Measurements from ENCODE around the gene DUSP8. TPM values are rescaled to one million over a fixed set of nuclear protein-coding genes. Genes with fewer than 3 reads are reported as not detected.

DUSP8 gene
- total and polyA plus RNA-seq, 9 of the 15 experiments (the other 6 are each of a cell fraction or from before 2014, with no cell fraction given), result 0.14 to 2.0 (median 0.86) TPM; not detected in 2

- in situ Hi-C loops (cut with MboI) (no loop called here), intact Hi-C loops (cut with micrococcal nuclease) (no loop called here)
- WGBS (ENCODE audit: insufficient coverage, low coverage, missing lambda C conversion rate), result 11% methylated on average over 14 of the region's 14 CpGs
- H3K79me2 ChIP-seq (ENCODE audit: control insufficient read depth, insufficient read depth, low read length), result no peaks in the 10 kb centered on the region
- ATAC-seq (no peak), DNase-seq (ENCODE audit: extremely low read depth in 1 of 4, low spot score in 3 of 4) (no peak), FAIRE-seq (no peak)
- BruUV-seq (replicated peaks), result no TSS peak
- H2AFZ ChIP-seq (ENCODE audit: low read depth, low read length), result no peak overlapping the region
- H4K20me1 ChIP-seq (replicated peaks; ENCODE audit: control insufficient read depth, insufficient read depth, low read length), result peaks cover 43% of the 10 kb centered on the region
- no peak overlapping the region for H3K4me3 ChIP-seq
- H3K36me3 ChIP-seq (ENCODE audit: control insufficient read depth, insufficient read depth, low read length), result no peaks in the 10 kb centered on the region
- peaks cover 0 to 67% of the 10 kb centered on the region in 2 experiments; a peak in 3 of 5 replicates for H3K4me1 ChIP-seq (replicated peaks in 1 of 2; ENCODE audit: control insufficient read depth in 2 of 2, insufficient read depth in 2 of 2, low read length in 2 of 2)
- peaks cover 3% of the 10 kb centered on the region for H3K9me1 ChIP-seq (ENCODE audit: control insufficient read depth, insufficient read depth, low read length)
- CTCF ChIA-PET (ENCODE audit: low intra/inter-chr PET ratio), result no interaction called here
- TF ChIP-seq ZNF408 (CRISPR knock-in tag; IDR thresholded peaks at IDR 0.05; ENCODE audit: low read depth) (no peak), ZNF24 (IDR thresholded peaks at IDR 0.05) (no peak), MTA3 (IDR thresholded peaks at IDR 0.05; ENCODE audit: borderline replicate concordance) (no peak), ZNF133 (CRISPR knock-in tag; IDR thresholded peaks at IDR 0.05) (no peak), NCOA4 (IDR thresholded peaks at IDR 0.05; ENCODE audit: partially characterized antibody) (no peak), ZNF507 (tag; conservative IDR thresholded peaks at IDR 0.05) (no peak), CREM (IDR thresholded peaks at IDR 0.05; ENCODE audit: low read depth) (no peak), ZC3H4 (CRISPR knock-in tag; IDR thresholded peaks at IDR 0.05; ENCODE audit: borderline replicate concordance) (0 out of 2 replicates have a peak, but pooled peaks have one; percentile 15), NR4A1 (CRISPR knock-in tag; IDR thresholded peaks at IDR 0.05) (no peak), NR4A1 (tag; IDR thresholded peaks at IDR 0.05) (no peak), KDM1A (IDR thresholded peaks at IDR 0.05) (peak in 1 of 2 experiments; percentile 82; a peak in 1 of 4 replicates), ZNF12 (CRISPR knock-in tag; IDR thresholded peaks at IDR 0.05) (no peak), BCLAF1 (IDR thresholded peaks at IDR 0.05; ENCODE audit: borderline replicate concordance in 1 of 2, control insufficient read depth in 1 of 2, low read depth in 2 of 2, low read length in 1 of 2) (no peak), EGR1 (conservative IDR thresholded peaks at IDR 0.05) (no peak), ZNF280B (CRISPR knock-in tag; IDR thresholded peaks at IDR 0.05) (no peak), MED1 (CRISPR knock-in tag; IDR thresholded peaks at IDR 0.05; ENCODE audit: borderline replicate concordance) (no peak), ASH1L (IDR thresholded peaks at IDR 0.05; ENCODE audit: borderline replicate concordance, low read depth, partially characterized antibody) (no peak)
- H3K9me3 ChIP-seq (replicated peaks; ENCODE audit: control insufficient read depth, insufficient read depth, low read depth, low read length), result no peaks in the 10 kb centered on the region
- H3K4me2 ChIP-seq (ENCODE audit: insufficient read depth, low read length), result no peak overlapping the region
- no peak overlapping the region for H3K27ac ChIP-seq (ENCODE audit: extremely low read depth, low read depth, low read length)
- H3K9ac ChIP-seq (ENCODE audit: insufficient read depth in 1 of 2, low read depth in 2 of 2, low read length in 2 of 2), result no peak overlapping the region
- POLR2A ChIA-PET, result no interaction called here
- peaks cover 0 to 48% of the 10 kb centered on the region in 2 experiments; a peak in 2 of 5 replicates for H3K27me3 ChIP-seq (ENCODE audit: control insufficient read depth in 2 of 2, insufficient read depth in 2 of 2, low read length in 2 of 2)
Measured at GRCh38 chr11:1562469-1563148, 9.5 kb downstream of the DUSP8 start.
